ENCODE measurements around the gene FBXO11.
A peak's percentile ranks its signal among the peaks of the same experiment; 100 is the strongest.
"Not testable (repeated sequence)": the region's sequence is repeated elsewhere in the genome, so short reads cannot be mapped to it uniquely, and the experiment has no call there.

The FBXO11 gene

DNA sequence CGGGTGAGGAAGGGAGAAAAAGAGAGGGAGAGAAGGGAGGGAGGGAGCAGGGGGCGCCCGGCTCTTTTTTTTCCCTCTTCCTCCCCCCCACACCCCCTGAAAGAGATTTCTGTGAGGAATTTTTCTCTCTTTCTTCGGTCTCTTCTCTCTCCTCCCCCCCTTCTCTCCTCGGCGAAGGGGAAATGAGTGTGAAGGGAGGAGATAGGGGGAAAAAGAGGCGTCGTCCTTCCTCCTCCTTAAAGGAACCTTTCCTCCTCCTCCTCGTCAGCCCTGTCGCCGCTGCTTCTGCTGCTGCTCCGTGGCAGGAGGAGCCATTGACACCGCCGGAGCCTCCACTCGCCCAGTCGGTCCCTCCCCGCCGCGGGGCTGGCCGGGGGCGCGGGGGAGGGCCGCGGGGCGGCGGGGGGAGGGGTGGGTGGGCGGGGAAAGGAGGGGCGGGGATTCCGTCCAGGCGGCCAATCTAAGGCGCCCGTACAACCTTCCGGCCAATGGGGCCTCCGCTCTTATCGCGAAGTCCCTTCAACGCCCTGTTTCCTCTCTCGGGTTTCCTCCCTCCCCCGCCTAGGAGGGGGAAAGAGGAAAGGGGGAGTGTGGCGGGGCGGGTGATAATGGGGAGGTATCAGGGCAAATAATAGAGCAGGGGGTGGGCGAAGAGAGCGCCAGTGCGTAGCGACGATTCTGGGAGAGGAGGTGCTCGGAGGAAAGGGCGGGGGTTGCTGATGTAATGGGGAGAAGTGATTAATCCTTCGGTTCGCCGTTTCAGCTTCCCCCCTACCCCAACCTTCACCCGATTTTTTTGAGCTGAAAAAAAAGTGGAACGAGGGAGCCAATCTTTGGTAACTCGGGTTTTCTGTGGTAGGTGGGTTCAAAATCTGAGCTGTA, at the start of gene FBXO11:
Gene FBXO11, minus strand, starts transcription at position 342 of the 882 bp plus-strand sequence. CDS start 778 bp downstream, outside the sequence.
- DNase-seq (ENCODE audit: low spot score), result peak; percentile 89

DNA sequence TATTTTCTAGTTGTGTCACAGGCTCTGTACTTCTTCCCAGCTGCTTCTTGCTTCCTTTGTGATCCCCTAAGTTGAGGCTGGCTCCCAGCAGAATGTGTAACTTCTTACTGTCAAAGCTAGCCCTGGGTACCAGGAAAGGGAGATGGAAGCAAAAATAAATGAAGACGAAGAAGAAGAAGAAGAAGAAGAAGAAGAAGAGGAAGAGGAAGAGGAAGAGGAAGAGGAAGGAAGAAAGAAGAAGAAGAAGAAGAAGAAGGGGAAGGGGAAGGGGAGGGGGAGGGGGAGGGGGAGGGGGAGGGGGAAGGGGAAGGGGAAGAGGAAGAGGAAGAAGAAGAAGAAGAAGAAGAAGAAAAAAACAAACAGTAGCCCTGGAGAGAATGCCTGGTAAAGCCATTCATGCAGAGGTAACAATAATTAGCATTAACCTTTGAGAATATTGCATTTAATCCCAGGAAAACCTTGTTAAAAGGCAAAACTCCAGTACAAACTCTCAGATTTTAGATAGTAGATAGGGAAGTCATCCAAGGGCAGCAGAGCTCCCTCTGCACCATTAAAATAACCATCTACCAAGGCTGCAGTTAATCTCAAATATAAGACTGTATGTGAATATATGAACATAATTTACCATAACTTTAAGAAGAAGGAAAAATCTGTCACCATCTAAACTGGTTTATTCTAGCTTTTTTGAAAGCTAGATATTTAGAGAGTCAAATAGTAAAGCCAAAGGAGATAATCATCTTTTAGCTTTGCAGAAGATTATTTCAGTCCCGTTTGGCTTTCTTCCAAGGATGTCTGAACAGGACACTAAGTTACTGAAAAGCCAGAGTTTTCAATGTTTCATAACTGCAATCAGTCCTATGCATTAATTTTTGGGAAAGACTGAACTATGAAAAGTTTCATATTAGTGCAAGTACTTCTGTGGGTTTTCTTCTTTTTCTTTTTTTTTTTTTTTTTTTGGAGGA, 44.3 kb upstream of the FBXO11 start:
- no peak for DNase-seq (ENCODE audit: low spot score)

DNA sequence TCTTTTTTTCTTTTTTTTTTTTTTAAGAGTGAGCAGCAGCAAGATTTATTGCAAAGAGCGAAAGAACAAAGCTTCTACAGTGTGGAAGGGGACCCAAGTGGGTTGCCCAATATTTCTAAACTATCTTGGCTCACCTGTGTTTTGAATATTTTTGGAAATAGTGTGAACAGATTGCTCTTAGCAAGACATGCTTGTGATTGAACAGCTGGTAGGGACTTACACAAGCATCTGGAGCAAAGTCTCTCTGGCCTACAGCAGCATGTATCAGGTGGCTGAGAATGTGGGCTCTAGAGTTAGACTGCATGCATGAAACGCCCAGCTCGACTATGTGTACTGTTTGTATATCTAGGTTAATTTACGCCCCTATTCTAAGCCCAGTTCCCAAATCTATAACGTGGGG, 40.3 kb upstream of the FBXO11 start:
- DNase-seq (ENCODE audit: low spot score), result no peak

DNA sequence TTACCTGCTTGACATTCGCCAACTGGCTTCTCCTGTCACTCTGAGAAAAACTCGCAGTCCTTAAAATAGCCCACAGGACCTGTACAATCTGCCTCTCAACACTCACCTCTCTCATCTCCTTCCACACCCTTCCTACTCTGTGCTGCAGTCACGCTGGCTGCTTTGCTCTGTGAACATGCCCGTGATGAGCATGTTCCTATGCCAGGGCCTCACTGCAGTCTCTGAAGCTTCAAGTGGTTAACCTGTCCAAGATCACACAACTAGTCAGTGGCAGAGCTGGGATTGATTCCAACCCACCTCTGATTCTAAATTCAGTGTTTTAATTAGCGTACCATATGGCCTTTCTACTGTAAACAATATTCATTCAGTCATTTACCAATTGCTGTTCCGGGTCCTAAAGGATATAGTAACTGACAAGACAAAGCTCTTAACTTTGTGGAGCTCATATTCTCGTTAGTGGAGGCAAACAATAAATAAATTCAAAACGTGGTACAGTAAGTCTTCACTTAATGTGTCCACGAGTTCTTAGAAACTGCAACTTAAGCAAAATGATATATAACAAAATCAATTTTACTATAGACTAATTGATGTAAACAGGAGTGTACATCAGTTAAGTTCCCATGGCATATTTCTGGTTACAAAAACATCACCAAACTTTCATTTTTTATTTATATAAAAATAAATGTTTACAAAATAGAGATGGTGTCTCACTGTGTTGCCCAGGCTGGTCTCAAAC, 38.9 kb upstream of the FBXO11 start:
- no peak for DNase-seq (ENCODE audit: low spot score)

DNA sequence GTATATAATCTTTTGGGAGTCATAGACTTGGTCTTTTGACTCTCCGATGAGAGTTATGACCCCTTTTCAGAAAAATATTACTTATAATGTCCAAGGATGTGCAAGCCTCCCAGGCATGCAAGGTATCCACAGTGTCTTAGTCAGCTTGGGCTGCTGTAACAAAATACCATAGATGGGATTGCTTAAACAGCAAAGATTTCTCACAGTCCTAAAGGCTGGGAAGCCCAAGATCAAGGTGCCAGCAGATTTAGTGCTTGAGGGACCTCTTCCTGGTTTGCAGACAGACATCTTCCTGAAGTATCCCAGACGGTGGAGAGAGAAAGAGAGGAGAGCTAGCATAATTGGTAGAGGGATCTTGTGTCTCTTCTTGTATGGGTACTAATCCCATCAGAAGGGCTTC, 35.6 kb upstream of the FBXO11 start:
- no peak for DNase-seq (ENCODE audit: low spot score)

GRCh38 chr2:47937677-47938076, 31.4 kb upstream of the FBXO11 start:
- no peak for DNase-seq (ENCODE audit: low spot score)

- no peak for DNase-seq (ENCODE audit: low spot score)
These were observed 28.8 kb upstream of the FBXO11 start for GRCh38 chr2:47935071-47935470.

- DNase-seq (ENCODE audit: low spot score), result no peak
These were observed 11.7 kb upstream of the FBXO11 start for GRCh38 chr2:47918043-47918442.

DNA sequence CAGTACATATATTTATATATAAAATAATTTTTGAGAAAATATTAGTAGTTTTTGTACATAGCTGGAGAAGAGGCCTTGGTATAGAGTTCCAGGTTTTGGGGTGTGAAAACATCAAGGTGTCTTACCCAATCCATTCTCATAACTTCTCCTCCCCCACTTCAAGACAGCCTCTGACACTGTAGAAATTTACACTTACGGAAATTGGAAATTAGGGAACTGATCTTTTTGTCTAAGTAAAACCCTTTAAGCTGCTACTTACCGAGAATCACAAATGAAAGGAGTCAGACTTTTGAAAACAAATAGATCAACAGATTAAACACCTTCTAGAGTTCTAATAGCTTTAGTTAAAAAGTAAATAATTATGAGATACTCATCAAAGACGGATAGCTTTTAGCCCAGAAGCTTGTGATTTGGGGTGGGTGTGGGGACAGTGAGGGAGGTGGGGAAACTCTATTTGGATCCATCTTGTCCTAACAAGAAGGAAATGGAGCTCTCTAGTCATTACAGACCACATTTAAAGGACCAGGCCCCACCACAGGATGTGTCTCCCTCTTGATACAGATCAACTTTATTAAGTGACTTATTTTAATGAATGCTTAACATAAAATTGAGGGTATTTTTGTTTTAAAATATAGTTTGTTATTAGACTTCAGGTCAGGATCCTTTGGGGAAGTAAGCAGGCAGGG, 11.1 kb upstream of the FBXO11 start:
- no peak for DNase-seq (ENCODE audit: low spot score)

DNA sequence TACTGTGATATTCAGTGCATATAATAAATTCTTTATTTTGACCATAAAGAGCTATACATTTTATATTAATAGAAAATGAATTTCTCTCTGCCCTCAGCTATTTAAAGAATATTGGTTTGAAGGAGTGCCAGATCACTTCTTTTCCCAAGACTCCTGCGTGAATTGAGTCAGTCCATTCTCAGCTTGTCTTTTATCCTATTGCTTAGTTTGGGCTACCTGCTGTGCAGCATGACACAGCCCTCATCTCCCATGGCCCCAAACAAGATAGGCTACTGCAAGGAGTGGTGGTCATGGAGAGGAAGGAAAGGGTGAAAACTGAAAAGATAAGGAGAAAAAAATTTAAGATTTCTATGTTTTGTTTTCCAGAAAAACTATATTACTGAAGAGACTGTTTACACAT, 10.1 kb upstream of the FBXO11 start:
- DNase-seq (ENCODE audit: low spot score), result no peak

GRCh38 chr2:47910662-47911061, 4.4 kb upstream of the FBXO11 start:
- not testable (repeated sequence) for DNase-seq (ENCODE audit: low spot score)

GRCh38 chr2:47908682-47909081, 2.4 kb upstream of the FBXO11 start:
- DNase-seq (ENCODE audit: low spot score), result no peak

- no peak for DNase-seq (ENCODE audit: low spot score)
These were observed 912 bp upstream of the FBXO11 start for GRCh38 chr2:47907039-47907781.

DNA sequence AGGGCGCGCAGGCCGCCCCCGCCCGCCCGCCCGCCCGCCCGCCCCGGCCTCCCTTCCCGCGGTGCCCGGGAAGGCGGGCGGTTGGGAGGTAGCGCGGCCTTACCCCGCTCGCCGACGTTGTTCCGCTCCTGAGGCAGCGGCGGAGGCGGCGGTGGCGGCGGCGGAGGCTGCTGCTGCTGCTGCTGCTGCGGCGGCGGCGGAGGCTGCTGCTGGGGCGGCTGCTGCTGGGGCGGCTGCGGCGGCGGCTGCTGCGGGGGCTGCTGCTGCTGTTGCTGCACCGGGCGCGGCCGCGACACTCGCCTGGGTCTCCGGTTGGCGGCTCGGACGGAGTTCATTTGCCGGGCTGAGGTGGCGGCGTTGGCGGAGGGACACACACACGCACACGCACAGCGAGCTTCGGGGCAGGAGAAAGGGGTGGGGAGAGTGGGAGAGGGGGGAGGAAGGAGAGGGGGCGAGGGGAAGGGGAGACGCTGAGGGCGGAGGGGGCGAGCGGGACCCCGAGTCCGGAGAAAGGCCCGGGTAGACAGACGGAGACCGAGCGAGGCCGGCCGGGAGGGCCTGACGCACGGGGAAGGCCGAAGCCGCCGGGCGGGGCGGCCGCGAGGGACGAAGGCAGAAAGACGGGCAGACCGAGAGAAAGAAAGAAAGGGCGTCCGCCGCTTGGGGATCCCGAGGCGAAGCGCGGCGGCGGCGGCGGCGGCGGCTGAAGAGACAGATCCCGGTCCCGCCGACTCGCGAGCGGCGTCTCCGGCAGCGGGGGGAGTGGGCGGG, 727 bp downstream of the FBXO11 start:
- DNase-seq (ENCODE audit: low spot score), result peak; percentile 36

- DNase-seq (ENCODE audit: low spot score), result no peak
These were observed 2.4 kb downstream of the FBXO11 start for GRCh38 chr2:47903781-47904490.

DNA sequence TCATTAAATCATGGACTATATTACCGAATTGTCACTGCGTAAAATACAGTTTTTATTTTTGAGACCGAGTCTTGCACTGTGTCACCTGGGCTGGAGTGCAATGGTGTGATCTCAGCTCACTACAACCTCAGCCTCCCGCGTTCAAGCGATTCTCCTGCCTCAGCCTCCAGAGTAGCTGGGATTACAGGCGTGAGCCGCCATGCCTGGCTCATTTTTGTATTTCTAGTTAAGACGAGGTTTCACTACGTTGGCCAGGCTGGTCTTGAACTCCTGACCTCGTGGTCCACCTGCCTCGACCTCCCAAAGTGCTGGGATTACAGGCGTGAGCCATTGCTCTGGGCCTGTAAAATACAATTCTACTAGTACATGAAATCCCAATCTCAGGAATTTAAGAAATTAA, 4.4 kb downstream of the FBXO11 start:
- DNase-seq (ENCODE audit: low spot score), result not testable (repeated sequence)

DNA sequence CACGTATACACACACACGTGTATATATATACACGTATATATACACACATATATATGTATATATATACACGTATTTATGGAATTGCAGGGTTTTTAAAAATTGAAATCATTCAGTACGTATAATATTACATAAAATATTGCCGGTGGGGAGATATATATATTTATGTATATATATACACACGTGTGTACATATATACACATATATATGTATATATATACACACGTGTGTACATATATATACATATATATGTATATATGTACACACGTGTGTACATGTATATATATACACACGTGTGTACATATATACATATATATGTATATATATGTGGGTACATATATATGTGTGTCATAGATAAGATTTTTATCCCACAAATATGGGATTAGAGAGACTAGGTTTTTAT, 5.4 kb downstream of the FBXO11 start:
- no peak for DNase-seq (ENCODE audit: low spot score)

GRCh38 chr2:47899915-47900816, 6.1 kb downstream of the FBXO11 start:
- no peak for DNase-seq (ENCODE audit: low spot score)

Measured in iPS-NIHi11 (cell line).